Measurements from ENCODE around the gene ITGAE. TPM values are rescaled to one million over a fixed set of nuclear protein-coding genes. Genes with fewer than 3 reads are reported as not detected.

ITGAE gene
- total and polyA plus RNA-seq, 2 experiments from 2014 or later: 11.7 to 44.9 TPM

DNA sequence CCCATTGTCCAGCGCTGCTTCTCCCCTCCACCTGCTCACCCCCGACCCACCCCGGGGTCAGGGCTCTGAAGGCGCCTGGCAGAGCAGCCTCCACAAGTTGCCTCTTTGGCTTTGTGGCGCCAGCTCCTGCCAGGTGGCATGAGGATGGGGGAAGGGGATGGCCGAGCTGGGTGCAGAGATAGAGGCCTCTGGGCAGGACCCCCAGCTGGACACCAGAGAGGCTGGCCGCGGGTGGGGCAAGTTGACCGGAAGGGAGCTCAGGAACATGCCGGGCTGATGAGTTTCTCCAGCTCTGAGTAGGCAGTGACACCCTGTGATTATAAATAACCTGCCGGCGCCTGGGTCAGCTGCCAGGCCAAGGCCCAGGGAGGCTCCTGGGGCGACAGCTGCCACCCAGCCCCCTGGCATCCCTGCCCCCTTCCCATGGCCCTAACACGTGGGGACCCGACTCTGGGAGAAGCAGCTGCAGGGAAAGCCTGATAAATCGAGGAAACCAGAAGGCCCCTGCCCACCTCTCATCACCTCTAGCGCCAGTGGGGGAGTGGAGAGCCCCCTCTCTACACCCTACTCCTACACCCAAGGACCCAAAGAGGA is 105.8 kb downstream of the ITGAE start (continued):
- TF ChIP-seq ZNF114 (CRISPR knock-in tag; IDR thresholded peaks at IDR 0.05): no peak
- no peak for TF ChIP-seq JUNB (IDR thresholded peaks at IDR 0.05; ENCODE audit: unreplicated experiment)
- TF ChIP-seq POLR2AphosphoS5 (IDR thresholded peaks at IDR 0.05; ENCODE audit: low read depth): no peak
- TF ChIP-seq STAT1 (IDR thresholded peaks at IDR 0.05; ENCODE audit: unreplicated experiment): no peak
- TF ChIP-seq, protein P1, sequence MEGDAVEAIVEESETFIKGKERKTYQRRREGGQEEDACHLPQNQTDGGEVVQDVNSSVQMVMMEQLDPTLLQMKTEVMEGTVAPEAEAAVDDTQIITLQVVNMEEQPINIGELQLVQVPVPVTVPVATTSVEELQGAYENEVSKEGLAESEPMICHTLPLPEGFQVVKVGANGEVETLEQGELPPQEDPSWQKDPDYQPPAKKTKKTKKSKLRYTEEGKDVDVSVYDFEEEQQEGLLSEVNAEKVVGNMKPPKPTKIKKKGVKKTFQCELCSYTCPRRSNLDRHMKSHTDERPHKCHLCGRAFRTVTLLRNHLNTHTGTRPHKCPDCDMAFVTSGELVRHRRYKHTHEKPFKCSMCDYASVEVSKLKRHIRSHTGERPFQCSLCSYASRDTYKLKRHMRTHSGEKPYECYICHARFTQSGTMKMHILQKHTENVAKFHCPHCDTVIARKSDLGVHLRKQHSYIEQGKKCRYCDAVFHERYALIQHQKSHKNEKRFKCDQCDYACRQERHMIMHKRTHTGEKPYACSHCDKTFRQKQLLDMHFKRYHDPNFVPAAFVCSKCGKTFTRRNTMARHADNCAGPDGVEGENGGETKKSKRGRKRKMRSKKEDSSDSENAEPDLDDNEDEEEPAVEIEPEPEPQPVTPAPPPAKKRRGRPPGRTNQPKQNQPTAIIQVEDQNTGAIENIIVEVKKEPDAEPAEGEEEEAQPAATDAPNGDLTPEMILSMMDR (conservative IDR thresholded peaks at IDR 0.05; ENCODE audit: low read depth in 2 of 2): no peak
- no peak for TF ChIP-seq NANOG (IDR thresholded peaks at IDR 0.05; ENCODE audit: borderline replicate concordance)

GRCh38 chr17:3693829-3694231 is 107.2 kb downstream of the ITGAE start:
- Mint-ChIP-seq H3K4me1 (peaks cover 10% of the 10 kb centered on the region), H3K4me3 (no peak overlapping the region), H3K27ac (no peak overlapping the region), H3K36me3 (ENCODE audit: low read depth) (no peaks in the 10 kb centered on the region), H3K9me3 (peaks cover 6% of the 10 kb centered on the region; the same call in 1 of the 3 replicates), H3K27me3 (ENCODE audit: insufficient read depth, low read depth, poor library complexity) (peaks cover 27% of the 10 kb centered on the region)
- Histone ChIP-seq H2AFZ (no peak overlapping the region), H3K27me3 (ENCODE audit: insufficient read depth) (peaks cover 25% of the 10 kb centered on the region), H3K27ac (ENCODE audit: low read depth) (no peak overlapping the region), H3K36me3 (ENCODE audit: insufficient read depth) (no peaks in the 10 kb centered on the region), H3K4me3 (no peak overlapping the region), H3K4me1 (ENCODE audit: insufficient read depth) (peaks cover 16% of the 10 kb centered on the region; the same call in 1 of the 2 replicates), H3F3A (replicated peaks; ENCODE audit: low read depth) (0 out of 2 replicates have a peak, but pooled peaks cover 7% of the 10 kb centered on the region), H4K20me1 (replicated peaks; ENCODE audit: insufficient read depth) (no peaks in the 10 kb centered on the region), H3K9me2 (ENCODE audit: insufficient read depth) (no peaks in the 10 kb centered on the region), H3K79me2 (replicated peaks; ENCODE audit: insufficient read depth) (no peaks in the 10 kb centered on the region), H3K4me2 (no peak overlapping the region)
- DNase-seq (ENCODE audit: low spot score) (no peak), ATAC-seq (no peak)
- TF ChIP-seq STAT1 (IDR thresholded peaks at IDR 0.05; ENCODE audit: unreplicated experiment) (no peak), ZNF462 (CRISPR knock-in tag; IDR thresholded peaks at IDR 0.05) (no peak), EZH2phosphoT487 (IDR thresholded peaks at IDR 0.05; ENCODE audit: unreplicated experiment) (no peak), EZH2 (IDR thresholded peaks at IDR 0.05; ENCODE audit: low read depth, unreplicated experiment) (no peak), JUNB (IDR thresholded peaks at IDR 0.05; ENCODE audit: unreplicated experiment) (no peak)
- TF ChIP-seq, protein P1 (conservative IDR thresholded peaks at IDR 0.05; ENCODE audit: low read depth in 2 of 2): no peak
- TF ChIP-seq, protein P2, sequence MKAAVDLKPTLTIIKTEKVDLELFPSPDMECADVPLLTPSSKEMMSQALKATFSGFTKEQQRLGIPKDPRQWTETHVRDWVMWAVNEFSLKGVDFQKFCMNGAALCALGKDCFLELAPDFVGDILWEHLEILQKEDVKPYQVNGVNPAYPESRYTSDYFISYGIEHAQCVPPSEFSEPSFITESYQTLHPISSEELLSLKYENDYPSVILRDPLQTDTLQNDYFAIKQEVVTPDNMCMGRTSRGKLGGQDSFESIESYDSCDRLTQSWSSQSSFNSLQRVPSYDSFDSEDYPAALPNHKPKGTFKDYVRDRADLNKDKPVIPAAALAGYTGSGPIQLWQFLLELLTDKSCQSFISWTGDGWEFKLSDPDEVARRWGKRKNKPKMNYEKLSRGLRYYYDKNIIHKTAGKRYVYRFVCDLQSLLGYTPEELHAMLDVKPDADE (IDR thresholded peaks at IDR 0.05): no peak

Data from GM23338 (cell line).